Measurements from ENCODE around the gene APLP1. TPM values are rescaled to one million over a fixed set of nuclear protein-coding genes. Genes with fewer than 3 reads are reported as not detected.

The APLP1 gene
- total and polyA plus RNA-seq, 2 of the 4 experiments (the other 2 are of a cell fraction), result 4.7 to 41.0 TPM

DNA sequence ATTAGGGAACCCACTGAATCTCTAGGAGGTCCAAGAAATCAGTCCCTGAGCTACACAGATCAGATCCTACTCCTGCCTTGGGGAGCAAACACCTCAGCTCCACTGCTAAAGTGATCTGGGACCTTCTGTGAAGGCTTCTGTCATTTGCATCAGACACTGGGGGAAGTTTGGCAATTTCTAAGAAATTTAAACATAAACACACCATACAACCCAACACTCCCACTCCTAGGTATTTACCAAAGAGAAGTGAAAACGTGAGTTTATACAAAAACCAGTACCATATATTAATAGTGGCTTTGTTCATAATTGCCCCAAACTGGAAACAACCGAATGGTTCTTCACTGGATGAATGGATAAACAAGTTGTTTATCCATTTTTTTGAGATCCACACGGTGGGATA, 47.1 kb downstream of the APLP1 start:
- Histone ChIP-seq H3K9ac (ENCODE audit: low read depth, low read length) (no peak overlapping the region), H2BK15ac (ENCODE audit: low read depth, low read length) (no peak overlapping the region), H3K14ac (replicated peaks; ENCODE audit: low read depth, low read length) (no peak overlapping the region), H3K4me3 (ENCODE audit: insufficient read depth, low read depth, low read length) (no peak overlapping the region), H3K79me1 (ENCODE audit: low read depth in 1 of 2, low read length in 2 of 2) (no peaks in the 10 kb centered on the region; a peak in 1 of 4 replicates), H4K8ac (ENCODE audit: low read depth in 2 of 2, low read length in 2 of 2) (no peak overlapping the region), H2BK120ac (ENCODE audit: low read depth, low read length) (no peak overlapping the region), H2AFZ (replicated peaks; ENCODE audit: low read length, poor library complexity) (no peak overlapping the region), H3K27ac (ENCODE audit: insufficient read depth, low read length) (no peak overlapping the region), H2AK9ac (replicated peaks; ENCODE audit: low read depth, low read length, poor library complexity) (no peak overlapping the region), H3K4me2 (ENCODE audit: low read depth, low read length) (no peak overlapping the region), H3K4me1 (ENCODE audit: control insufficient read depth, insufficient read depth, low read length) (0 out of 2 replicates have a peak, but pooled peaks cover 3% of the 10 kb centered on the region), H2AK5ac (ENCODE audit: low read depth, low read length) (no peak overlapping the region), H3K9me1 (ENCODE audit: insufficient read depth, low read length) (no peaks in the 10 kb centered on the region; the same call in 1 of the 2 replicates), H4K5ac (ENCODE audit: low read depth, low read length) (no peak overlapping the region), H3K27me3 (ENCODE audit: control insufficient read depth, insufficient read depth, low read length) (no peaks in the 10 kb centered on the region), H2BK5ac (ENCODE audit: low read depth, low read length, poor library complexity, severe bottlenecking) (no peak overlapping the region), H4K91ac (ENCODE audit: insufficient read depth, low read depth, low read length) (no peak overlapping the region), H3K4ac (ENCODE audit: low read depth, low read length) (no peak overlapping the region), H3K18ac (ENCODE audit: low read depth, low read length) (no peak overlapping the region), H3K23ac (ENCODE audit: low read depth, low read length) (no peak overlapping the region), H3K56ac (ENCODE audit: extremely low read depth, insufficient read depth, low read length) (no peak overlapping the region), H3K36me3 (ENCODE audit: control insufficient read depth, insufficient read depth, low read length) (no peaks in the 10 kb centered on the region), H2BK20ac (ENCODE audit: low read depth, low read length) (no peak overlapping the region), H4K20me1 (ENCODE audit: insufficient read depth, low read length) (no peaks in the 10 kb centered on the region), H3K9me3 (ENCODE audit: control insufficient read depth, insufficient read depth, low read length) (no peaks in the 10 kb centered on the region)
- intact Hi-C loops (cut with micrococcal nuclease), result no loop called here
- TF ChIP-seq FOS (IDR thresholded peaks at IDR 0.05; ENCODE audit: low read depth, low read length), result no peak
- no peak for TF ChIP-seq MAZ (IDR thresholded peaks at IDR 0.05; ENCODE audit: borderline replicate concordance, low read depth, low read length)
- TF ChIP-seq BHLHE40 (IDR thresholded peaks at IDR 0.05; ENCODE audit: low read depth, low read length), result no peak
- TF ChIP-seq, protein P1, sequence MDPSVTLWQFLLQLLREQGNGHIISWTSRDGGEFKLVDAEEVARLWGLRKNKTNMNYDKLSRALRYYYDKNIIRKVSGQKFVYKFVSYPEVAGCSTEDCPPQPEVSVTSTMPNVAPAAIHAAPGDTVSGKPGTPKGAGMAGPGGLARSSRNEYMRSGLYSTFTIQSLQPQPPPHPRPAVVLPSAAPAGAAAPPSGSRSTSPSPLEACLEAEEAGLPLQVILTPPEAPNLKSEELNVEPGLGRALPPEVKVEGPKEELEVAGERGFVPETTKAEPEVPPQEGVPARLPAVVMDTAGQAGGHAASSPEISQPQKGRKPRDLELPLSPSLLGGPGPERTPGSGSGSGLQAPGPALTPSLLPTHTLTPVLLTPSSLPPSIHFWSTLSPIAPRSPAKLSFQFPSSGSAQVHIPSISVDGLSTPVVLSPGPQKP (IDR thresholded peaks at IDR 0.05; ENCODE audit: borderline replicate concordance, low read depth, low read length), result no peak
- TF ChIP-seq CEBPB (IDR thresholded peaks at IDR 0.05; ENCODE audit: low read depth, low read length), result no peak
- TF ChIP-seq SMC3 (IDR thresholded peaks at IDR 0.05; ENCODE audit: low read depth, low read length), result no peak
- TF ChIP-seq NFE2L2 (IDR thresholded peaks at IDR 0.05; ENCODE audit: low read depth, low read length), result no peak
- no peak for TF ChIP-seq RCOR1 (IDR thresholded peaks at IDR 0.05; ENCODE audit: insufficient replicate concordance, low read length)
- TF ChIP-seq, protein P2, sequence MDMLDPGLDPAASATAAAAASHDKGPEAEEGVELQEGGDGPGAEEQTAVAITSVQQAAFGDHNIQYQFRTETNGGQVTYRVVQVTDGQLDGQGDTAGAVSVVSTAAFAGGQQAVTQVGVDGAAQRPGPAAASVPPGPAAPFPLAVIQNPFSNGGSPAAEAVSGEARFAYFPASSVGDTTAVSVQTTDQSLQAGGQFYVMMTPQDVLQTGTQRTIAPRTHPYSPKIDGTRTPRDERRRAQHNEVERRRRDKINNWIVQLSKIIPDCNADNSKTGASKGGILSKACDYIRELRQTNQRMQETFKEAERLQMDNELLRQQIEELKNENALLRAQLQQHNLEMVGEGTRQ (IDR thresholded peaks at IDR 0.05; ENCODE audit: low read depth, low read length), result no peak
- TF ChIP-seq MXI1 (IDR thresholded peaks at IDR 0.05; ENCODE audit: borderline replicate concordance, low read depth, low read length), result no peak
- TF ChIP-seq, protein P3, sequence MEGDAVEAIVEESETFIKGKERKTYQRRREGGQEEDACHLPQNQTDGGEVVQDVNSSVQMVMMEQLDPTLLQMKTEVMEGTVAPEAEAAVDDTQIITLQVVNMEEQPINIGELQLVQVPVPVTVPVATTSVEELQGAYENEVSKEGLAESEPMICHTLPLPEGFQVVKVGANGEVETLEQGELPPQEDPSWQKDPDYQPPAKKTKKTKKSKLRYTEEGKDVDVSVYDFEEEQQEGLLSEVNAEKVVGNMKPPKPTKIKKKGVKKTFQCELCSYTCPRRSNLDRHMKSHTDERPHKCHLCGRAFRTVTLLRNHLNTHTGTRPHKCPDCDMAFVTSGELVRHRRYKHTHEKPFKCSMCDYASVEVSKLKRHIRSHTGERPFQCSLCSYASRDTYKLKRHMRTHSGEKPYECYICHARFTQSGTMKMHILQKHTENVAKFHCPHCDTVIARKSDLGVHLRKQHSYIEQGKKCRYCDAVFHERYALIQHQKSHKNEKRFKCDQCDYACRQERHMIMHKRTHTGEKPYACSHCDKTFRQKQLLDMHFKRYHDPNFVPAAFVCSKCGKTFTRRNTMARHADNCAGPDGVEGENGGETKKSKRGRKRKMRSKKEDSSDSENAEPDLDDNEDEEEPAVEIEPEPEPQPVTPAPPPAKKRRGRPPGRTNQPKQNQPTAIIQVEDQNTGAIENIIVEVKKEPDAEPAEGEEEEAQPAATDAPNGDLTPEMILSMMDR (conservative IDR thresholded peaks at IDR 0.05; ENCODE audit: low read depth, low read length), result no peak
- TF ChIP-seq RAD21 (IDR thresholded peaks at IDR 0.05; ENCODE audit: low read length), result no peak
- no peak for TF ChIP-seq POLR2A (IDR thresholded peaks at IDR 0.05; ENCODE audit: low read depth, low read length)
- no peak for TF ChIP-seq CHD1 (IDR thresholded peaks at IDR 0.05; ENCODE audit: low read depth, low read length)
- WGBS, 2 experiments (ENCODE audit: extremely low coverage in 2 of 2, insufficient read length in 1 of 2), result no CpG with 5 or more reads among the region's 3 CpGs
- in situ Hi-C loops (cut with MboI; ENCODE audit: low sequenced_read_pairs), result no loop called here
- ChIA-PET CTCF (no interaction called here), POLR2A (ENCODE audit: unreplicated experiment) (no interaction called here)
- dilution Hi-C loops (cut with HindIII; ENCODE audit: low sequenced_read_pairs, unreplicated experiment), result no loop called here
- no TSS peak for BruUV-seq (replicated peaks)
- no peak for DNase-seq
- ATAC-seq (ENCODE audit: low read depth), result no peak

Measured in IMR-90 (cell line).